SK-N-MC (cell line): ENCODE results near the gene PDE4DIP.
"Not testable (repeated sequence)": the region's sequence is repeated elsewhere in the genome, so short reads cannot be mapped to it uniquely, and the experiment has no call there.

Experiments used
- DNase-seq: peaks from one replicate; pipeline ENCODE4 v3.0.0-alpha.2; 2011; ENCODE audit warnings: low read depth, low spot score
- H3K27ac ChIP-seq: fragments of 200-600 bp; sonication (generic); 2 replicates; pipeline ENCODE4 v1.5.1; 2016; ENCODE audit warnings: mixed run types
- H3K36me3 ChIP-seq: fragments of 200-600 bp; sonication (generic); 2 replicates; pipeline ENCODE4 v1.6.1; 2017; ENCODE audit warnings: antibody characterized with exemption, low read length, mixed read lengths; ENCODE audit not compliant: insufficient read depth
- H3K4me3 ChIP-seq: fragments of 200-600 bp; sonication (generic); 2 replicates; pipeline ENCODE4 v1.5.1; 2016
- H3K9ac ChIP-seq: fragments of 200-600 bp; sonication (generic); 2 replicates; pipeline ENCODE4 v1.8.0; 2017; ENCODE audit warnings: mixed run types, mixed read lengths; ENCODE audit not compliant: insufficient read length
- H3K9me3 ChIP-seq: fragments of 200-600 bp; sonication (generic); 2 replicates; pipeline ENCODE4 v1.6.1; 2017; ENCODE audit warnings: low read depth, mild to moderate bottlenecking, antibody characterized with exemption, low read length, moderate library complexity, mixed read lengths

The PDE4DIP gene

GRCh38 chr1:148996449-148997224 is 152.4 kb downstream of the PDE4DIP start:
- not testable (repeated sequence) for H3K4me3 ChIP-seq, H3K27ac ChIP-seq, H3K36me3 ChIP-seq, H3K9me3 ChIP-seq, DNase-seq, H3K9ac ChIP-seq

- not testable (repeated sequence) for H3K9ac ChIP-seq, H3K9me3 ChIP-seq, DNase-seq, H3K4me3 ChIP-seq, H3K27ac ChIP-seq, H3K36me3 ChIP-seq
Measured at GRCh38 chr1:148997405-148997804, 153.2 kb downstream of the PDE4DIP start.

- H3K9ac ChIP-seq, H3K4me3 ChIP-seq, DNase-seq: not testable (repeated sequence)
Measured at GRCh38 chr1:149002664-149003063, 158.4 kb downstream of the PDE4DIP start.

GRCh38 chr1:149008326-149008725 is 164.1 kb downstream of the PDE4DIP start:
- not testable (repeated sequence) for H3K36me3 ChIP-seq, DNase-seq, H3K9ac ChIP-seq

More at GRCh38 chr1:149002664-149003063, 158.4 kb downstream of the PDE4DIP start:
- H3K9me3 ChIP-seq, H3K36me3 ChIP-seq, H3K27ac ChIP-seq: not testable (repeated sequence)

GRCh38 chr1:149008769-149009168 is 164.5 kb downstream of the PDE4DIP start:
- not testable (repeated sequence) for H3K4me3 ChIP-seq, DNase-seq, H3K36me3 ChIP-seq, H3K9ac ChIP-seq, H3K27ac ChIP-seq, H3K9me3 ChIP-seq

More at GRCh38 chr1:149008326-149008725, 164.1 kb downstream of the PDE4DIP start:
- H3K4me3 ChIP-seq, H3K9me3 ChIP-seq, H3K27ac ChIP-seq: not testable (repeated sequence)

- not testable (repeated sequence) for H3K27ac ChIP-seq, H3K4me3 ChIP-seq, H3K36me3 ChIP-seq, H3K9me3 ChIP-seq, H3K9ac ChIP-seq, DNase-seq
Measured at GRCh38 chr1:149009761-149010160, 165.5 kb downstream of the PDE4DIP start.

GRCh38 chr1:149012599-149012998 is 168.4 kb downstream of the PDE4DIP start:
- not testable (repeated sequence) for H3K9ac ChIP-seq, H3K9me3 ChIP-seq, H3K4me3 ChIP-seq, H3K27ac ChIP-seq, H3K36me3 ChIP-seq, DNase-seq

GRCh38 chr1:149013513-149013912 is 169.3 kb downstream of the PDE4DIP start:
- not testable (repeated sequence) for H3K9me3 ChIP-seq, H3K4me3 ChIP-seq, H3K9ac ChIP-seq, H3K36me3 ChIP-seq, H3K27ac ChIP-seq, DNase-seq

- not testable (repeated sequence) for DNase-seq, H3K27ac ChIP-seq, H3K9ac ChIP-seq, H3K4me3 ChIP-seq, H3K9me3 ChIP-seq, H3K36me3 ChIP-seq
Measured at GRCh38 chr1:149015522-149015921, 171.3 kb downstream of the PDE4DIP start.

- not testable (repeated sequence) for H3K36me3 ChIP-seq, H3K4me3 ChIP-seq, H3K9ac ChIP-seq, DNase-seq, H3K27ac ChIP-seq, H3K9me3 ChIP-seq
Measured at GRCh38 chr1:149016626-149017025, 172.4 kb downstream of the PDE4DIP start.

GRCh38 chr1:149018577-149018976 is 174.3 kb downstream of the PDE4DIP start:
- not testable (repeated sequence) for DNase-seq, H3K9ac ChIP-seq, H3K27ac ChIP-seq

GRCh38 chr1:149024327-149024726 is 180.1 kb downstream of the PDE4DIP start:
- H3K27ac ChIP-seq, H3K36me3 ChIP-seq, H3K4me3 ChIP-seq, H3K9me3 ChIP-seq, H3K9ac ChIP-seq, DNase-seq: not testable (repeated sequence)

More at GRCh38 chr1:149018577-149018976, 174.3 kb downstream of the PDE4DIP start:
- H3K9me3 ChIP-seq, H3K36me3 ChIP-seq, H3K4me3 ChIP-seq: not testable (repeated sequence)

GRCh38 chr1:149033916-149034315 is 189.7 kb downstream of the PDE4DIP start:
- H3K4me3 ChIP-seq, H3K36me3 ChIP-seq, H3K9ac ChIP-seq, H3K27ac ChIP-seq, H3K9me3 ChIP-seq, DNase-seq: not testable (repeated sequence)

- not testable (repeated sequence) for DNase-seq, H3K27ac ChIP-seq, H3K36me3 ChIP-seq, H3K9ac ChIP-seq, H3K9me3 ChIP-seq, H3K4me3 ChIP-seq
Measured at GRCh38 chr1:149043056-149043455, 198.8 kb downstream of the PDE4DIP start.

- not testable (repeated sequence) for H3K4me3 ChIP-seq, DNase-seq, H3K36me3 ChIP-seq, H3K9ac ChIP-seq, H3K9me3 ChIP-seq, H3K27ac ChIP-seq
Measured at GRCh38 chr1:149064611-149065010, 220.4 kb downstream of the PDE4DIP start.
